Neuronal stem cell (in vitro differentiated cells): ENCODE data around the gene CRYGS.
A peak's percentile ranks its signal among the peaks of the same experiment; 100 is the strongest.

Experiments used
- DNase-seq: peaks from one replicate; pipeline ENCODE4 v3.0.0-alpha.2; 2013; ENCODE audit warnings: low spot score
- H2AFZ ChIP-seq: one replicate; pipeline ENCODE4 v1.6.1; 2013; ENCODE audit warnings: mild to moderate bottlenecking, low read length, inconsistent platforms
- H2AK5ac ChIP-seq: 2 replicates; pipeline ENCODE4 v1.6.1; 2013; ENCODE audit warnings: low read depth, mild to moderate bottlenecking, inconsistent platforms, low read length, moderate library complexity, mixed read lengths
- H2BK120ac ChIP-seq: 2 replicates; pipeline ENCODE4 v1.6.1; 2013; ENCODE audit warnings: low read depth, mild to moderate bottlenecking, inconsistent platforms, low read length, moderate library complexity, mixed read lengths
- H2BK12ac ChIP-seq: one replicate; pipeline ENCODE4 v1.6.1; 2013; ENCODE audit warnings: low read length, inconsistent platforms
- H2BK15ac ChIP-seq: 2 replicates; pipeline ENCODE4 v1.6.1; 2013; ENCODE audit warnings: mild to moderate bottlenecking, low read length, inconsistent platforms, mixed read lengths
- H2BK5ac ChIP-seq: one replicate; pipeline ENCODE4 v1.6.1; 2013; ENCODE audit warnings: inconsistent platforms, mild to moderate bottlenecking, low read length, moderate library complexity
- H3K14ac ChIP-seq: one replicate; pipeline ENCODE4 v1.6.1; 2013; ENCODE audit warnings: low read length, inconsistent platforms
- H3K18ac ChIP-seq: 2 replicates; pipeline ENCODE4 v1.6.1; 2013; ENCODE audit warnings: low read length, inconsistent platforms
- H3K23ac ChIP-seq: 2 replicates; pipeline ENCODE4 v1.6.1; 2013; ENCODE audit warnings: low read depth, mild to moderate bottlenecking, mixed read lengths, low read length, inconsistent platforms; ENCODE audit not compliant: poor library complexity
- H3K27ac ChIP-seq: replicated peaks from 3 replicates; pipeline ENCODE4 v1.5.1; 2013; ENCODE audit warnings: low read length, inconsistent platforms
- H3K27me3 ChIP-seq, 3 experiments: 2 replicates each; pipeline ENCODE4 v1.6.1; 2013; ENCODE audit warnings: low read length in 3 of 3, mild to moderate bottlenecking in 2 of 3, inconsistent platforms in 1 of 3, low read depth in 1 of 3, mixed read lengths in 1 of 3, moderate library complexity in 1 of 3; ENCODE audit not compliant: control insufficient read depth in 3 of 3, insufficient read depth in 3 of 3
- H3K36me3 ChIP-seq, 2 donors: replicated peaks in 1 of 2; 2 replicates each; pipeline ENCODE4 v1.6.1; 2013; ENCODE audit warnings: low read length in 2 of 2; ENCODE audit not compliant: control insufficient read depth in 2 of 2, insufficient read depth in 2 of 2
- H3K4ac ChIP-seq: 2 replicates; pipeline ENCODE4 v1.6.1; 2013; ENCODE audit warnings: inconsistent platforms, mild to moderate bottlenecking, low read length, moderate library complexity
- H3K4me1 ChIP-seq, 2 donors: 1 replicate in 1 of 2; 2 replicates in 1 of 2; pipeline ENCODE4 v1.6.1; 2013; ENCODE audit warnings: low read length in 2 of 2, low read depth in 1 of 2; ENCODE audit not compliant: control insufficient read depth in 2 of 2, insufficient read depth in 1 of 2
- H3K4me2 ChIP-seq: one replicate; pipeline ENCODE4 v1.6.1; 2013; ENCODE audit warnings: mild to moderate bottlenecking, low read length, inconsistent platforms; ENCODE audit not compliant: insufficient read depth, poor library complexity, severe bottlenecking
- H3K4me3 ChIP-seq, 2 donors: 2 replicates each; pipeline ENCODE4 v1.5.1; 2013; ENCODE audit warnings: low read length in 2 of 2, mild to moderate bottlenecking in 2 of 2, inconsistent platforms in 1 of 2, moderate library complexity in 1 of 2
- H3K79me1 ChIP-seq: one replicate; pipeline ENCODE4 v1.6.1; 2013; ENCODE audit warnings: low read depth, mild to moderate bottlenecking, inconsistent platforms, low read length, moderate library complexity
- H3K9ac ChIP-seq: one replicate; pipeline ENCODE4 v1.6.1; 2013; ENCODE audit warnings: mild to moderate bottlenecking, low read depth, low read length, inconsistent platforms; ENCODE audit not compliant: poor library complexity
- H3K9me3 ChIP-seq, 2 donors: replicated peaks in 1 of 2; 2 replicates each; pipeline versions ENCODE3 to v1.6.1; 2013; ENCODE audit warnings: low read length in 2 of 2, mild to moderate bottlenecking in 2 of 2, inconsistent platforms in 1 of 2, low read depth in 1 of 2, mixed read lengths in 1 of 2, moderate library complexity in 1 of 2; ENCODE audit not compliant: control insufficient read depth in 2 of 2, insufficient read depth in 1 of 2
- H4K8ac ChIP-seq: one replicate; pipeline ENCODE4 v1.6.1; 2013; ENCODE audit warnings: low read depth, mild to moderate bottlenecking, inconsistent platforms, low read length, moderate library complexity
- H4K91ac ChIP-seq: one replicate; pipeline ENCODE4 v1.6.1; 2013; ENCODE audit warnings: low read length, low read depth, mild to moderate bottlenecking, inconsistent platforms; ENCODE audit not compliant: poor library complexity
- WGBS, 2 donors: extraction: QIAGEN DNeasy Blood & Tissue Kit; methylation state at CpG; one replicate each; pipeline ENCODE4 v1.1.7; 2013; ENCODE audit warnings: missing lambda C conversion rate in 2 of 2, mixed read lengths in 1 of 2; ENCODE audit not compliant: insufficient read length in 2 of 2, insufficient replicate concordance in 1 of 2; ENCODE audit errors: extremely low coverage in 2 of 2; 5-methylcytosine and 5-hydroxymethylcytosine counted together

Gene CRYGS

DNA sequence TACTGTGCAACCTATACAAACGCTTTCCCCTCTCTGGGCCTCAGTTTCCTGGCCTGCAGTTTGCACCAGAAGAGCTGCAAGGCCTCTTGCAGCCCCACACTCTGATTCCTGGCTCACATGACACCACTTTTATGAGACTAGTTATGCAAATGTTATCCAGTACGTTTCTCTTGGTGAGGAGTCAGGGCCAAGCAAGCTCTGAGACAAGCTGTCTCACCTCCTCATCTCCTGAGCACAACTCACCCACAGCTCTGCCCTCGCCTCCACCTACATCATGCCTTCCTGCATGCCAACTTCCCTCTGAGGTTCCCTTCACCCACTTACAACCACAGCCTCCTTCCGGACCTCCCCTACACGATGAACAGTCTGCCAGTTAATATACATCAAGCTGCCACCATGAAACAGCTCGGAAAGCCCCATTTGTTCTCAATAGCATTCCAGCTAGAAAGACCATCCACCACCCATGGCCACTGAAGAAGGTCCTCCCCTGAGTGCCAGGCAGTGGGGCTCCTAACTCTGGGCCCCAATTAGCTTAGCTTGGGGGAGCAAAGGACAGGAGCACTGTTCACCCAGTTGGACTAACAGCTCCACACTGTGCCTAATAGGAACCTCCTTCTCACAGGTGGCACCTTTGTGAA is 25.0 kb downstream of the CRYGS start:
- Histone ChIP-seq H2BK5ac (no peak overlapping the region), H3K27me3 (peaks cover 0 to 12% (median 0%) of the 10 kb centered on the region in 3 experiments), H3K36me3 (no peaks in the 10 kb centered on the region), H3K4me3 (no peak overlapping the region), H3K27ac (no peak overlapping the region), H2BK120ac (no peak overlapping the region), H3K18ac (peak overlapping the region; percentile 50), H3K79me1 (no peaks in the 10 kb centered on the region), H2BK12ac (no peak overlapping the region), H2BK15ac (no peak overlapping the region), H4K8ac (no peak overlapping the region), H3K4ac (no peak overlapping the region), H3K23ac (no peak overlapping the region), H3K14ac (no peak overlapping the region), H2AK5ac (no peak overlapping the region), H3K4me1 (peaks cover 9 to 15% of the 10 kb centered on the region in 2 donors), H3K9me3 (no peaks in the 10 kb centered on the region), H3K4me2 (no peak overlapping the region), H2AFZ (no peak overlapping the region), H3K9ac (no peak overlapping the region), H4K91ac (no peak overlapping the region)
- WGBS, 2 donors, result no CpG with 5 or more reads among the region's 6 CpGs
- DNase-seq, result no peak

- Histone ChIP-seq H2BK5ac (no peak overlapping the region), H3K79me1 (no peaks in the 10 kb centered on the region), H3K14ac (no peak overlapping the region), H4K8ac (no peak overlapping the region), H3K23ac (no peak overlapping the region), H2AFZ (no peak overlapping the region), H3K27ac (no peak overlapping the region), H3K4me3 (no peak overlapping the region), H2BK12ac (no peak overlapping the region), H3K4me2 (no peak overlapping the region), H3K4me1 (peaks cover 8 to 13% of the 10 kb centered on the region in 2 donors), H2BK15ac (no peak overlapping the region), H3K9me3 (no peaks in the 10 kb centered on the region), H3K36me3 (no peaks in the 10 kb centered on the region), H2AK5ac (no peak overlapping the region), H3K18ac (no peak overlapping the region), H4K91ac (no peak overlapping the region), H2BK120ac (no peak overlapping the region), H3K4ac (no peak overlapping the region), H3K27me3 (peaks cover 0 to 23% (median 0%) of the 10 kb centered on the region in 3 experiments), H3K9ac (no peak overlapping the region)
- WGBS, 2 donors, result no CpG with 5 or more reads among the region's 4 CpGs
- DNase-seq, result no peak
Measured at GRCh38 chr3:186517218-186517617, 27.0 kb downstream of the CRYGS start.

GRCh38 chr3:186516646-186517045 is 27.5 kb downstream of the CRYGS start:
- Histone ChIP-seq H2BK5ac (no peak overlapping the region), H3K4me1 (peaks cover 8 to 12% of the 10 kb centered on the region in 2 donors), H3K4me3 (no peak overlapping the region), H2AFZ (no peak overlapping the region), H3K79me1 (no peaks in the 10 kb centered on the region), H3K27me3 (peaks cover 0 to 23% (median 0%) of the 10 kb centered on the region in 3 experiments), H3K36me3 (no peaks in the 10 kb centered on the region), H3K4me2 (no peak overlapping the region), H2BK15ac (no peak overlapping the region), H2BK12ac (no peak overlapping the region), H3K4ac (no peak overlapping the region), H3K23ac (no peak overlapping the region), H3K9me3 (no peaks in the 10 kb centered on the region), H3K9ac (no peak overlapping the region), H2BK120ac (no peak overlapping the region), H3K14ac (no peak overlapping the region), H3K18ac (no peak overlapping the region), H4K91ac (no peak overlapping the region), H2AK5ac (no peak overlapping the region), H4K8ac (no peak overlapping the region), H3K27ac (no peak overlapping the region)
- no peak for DNase-seq
- WGBS, 2 donors, result no CpG with 5 or more reads among the region's 2 CpGs

GRCh38 chr3:186515125-186515524 is 29.1 kb downstream of the CRYGS start:
- Histone ChIP-seq H3K18ac (no peak overlapping the region), H3K14ac (no peak overlapping the region), H4K91ac (no peak overlapping the region), H3K4me3 (no peak overlapping the region), H3K23ac (no peak overlapping the region), H3K4me2 (no peak overlapping the region), H3K27me3 (peaks cover 0 to 23% (median 0%) of the 10 kb centered on the region in 3 experiments), H2BK120ac (no peak overlapping the region), H2AK5ac (no peak overlapping the region), H3K36me3 (no peaks in the 10 kb centered on the region), H2BK12ac (no peak overlapping the region), H2BK15ac (no peak overlapping the region), H2AFZ (no peak overlapping the region), H3K9me3 (no peaks in the 10 kb centered on the region), H2BK5ac (no peak overlapping the region), H3K27ac (no peak overlapping the region), H3K4ac (no peak overlapping the region), H4K8ac (no peak overlapping the region), H3K9ac (no peak overlapping the region), H3K79me1 (no peaks in the 10 kb centered on the region), H3K4me1 (peaks cover 7 to 8% of the 10 kb centered on the region in 2 donors)
- DNase-seq, result no peak
- WGBS, 2 donors, result no CpG with 5 or more reads among the region's 4 CpGs
